Astrocyte (in vitro differentiated cells and primary cell): ENCODE results near the gene ARHGEF5. TPM values are rescaled to one million over a fixed set of nuclear protein-coding genes. Genes with fewer than 3 reads are reported as not detected.

Source experiments
- DNase-seq: peaks from one replicate; pipeline ENCODE4 v3.0.0-alpha.2; 2010; ENCODE audit warnings: low read depth
- FAIRE-seq: peaks from 2 replicates; lab custom pipeline; 2011; peaks lifted over from hg19 to GRCh38; lab: Jason Lieb, UNC
- H2AFZ ChIP-seq: 2 replicates; pipeline ENCODE4 v1.6.0; 2012; ENCODE audit warnings: low read depth, low read length, inconsistent platforms
- H3K27ac ChIP-seq: 2 replicates; pipeline ENCODE4 v1.5.1; 2011; ENCODE audit warnings: low read depth, low read length, inconsistent platforms
- H3K27me3 ChIP-seq: 2 replicates; pipeline ENCODE4 v1.6.0; 2011; ENCODE audit warnings: low read length, inconsistent platforms; ENCODE audit not compliant: insufficient read depth
- H3K36me3 ChIP-seq: 2 replicates; pipeline ENCODE4 v1.5.1; 2011; ENCODE audit warnings: low read length, inconsistent platforms; ENCODE audit not compliant: insufficient read depth
- H3K4me1 ChIP-seq: 2 replicates; pipeline ENCODE4 v1.5.1; 2011; ENCODE audit warnings: low read length, inconsistent platforms; ENCODE audit not compliant: insufficient read depth
- H3K4me2 ChIP-seq: 2 replicates; pipeline ENCODE4 v1.6.0; 2012; ENCODE audit warnings: low read length, inconsistent platforms
- H3K4me3 ChIP-seq: 2 replicates; pipeline ENCODE4 v1.5.1; 2011; ENCODE audit warnings: low read depth, mild to moderate bottlenecking, low read length, inconsistent platforms; ENCODE audit not compliant: insufficient read depth
- H3K79me2 ChIP-seq: 2 replicates; pipeline ENCODE4 v1.6.0; 2012; ENCODE audit warnings: mild to moderate bottlenecking, low read length, inconsistent platforms; ENCODE audit not compliant: insufficient read depth
- H3K9ac ChIP-seq: 2 replicates; pipeline ENCODE4 v1.6.0; 2012; ENCODE audit warnings: mild to moderate bottlenecking, low read length, inconsistent platforms
- H3K9me3 ChIP-seq: 2 replicates; pipeline ENCODE4 v1.5.1; 2012; ENCODE audit warnings: low read depth, mild to moderate bottlenecking, low read length, inconsistent platforms; ENCODE audit not compliant: insufficient read depth
- H4K20me1 ChIP-seq: 2 replicates; pipeline ENCODE4 v1.6.0; 2012; ENCODE audit warnings: low read length, inconsistent platforms; ENCODE audit not compliant: insufficient read depth
- H3K27ac Mint-ChIP-seq: one replicate; pipeline ENCODE4 v1.8.0; 2021; ENCODE audit warnings: mild to moderate bottlenecking, mixed read lengths; ENCODE audit not compliant: unreplicated experiment
- H3K27me3 Mint-ChIP-seq: one replicate; pipeline ENCODE4 v1.8.0; 2021; ENCODE audit warnings: low read depth, mixed read lengths; ENCODE audit not compliant: unreplicated experiment
- H3K36me3 Mint-ChIP-seq: one replicate; pipeline ENCODE4 v1.8.0; 2021; ENCODE audit warnings: low read depth, mixed read lengths; ENCODE audit not compliant: unreplicated experiment
- H3K4me1 Mint-ChIP-seq: one replicate; pipeline ENCODE4 v1.8.0; 2021; ENCODE audit warnings: low read depth, mixed read lengths; ENCODE audit not compliant: unreplicated experiment
- H3K4me3 Mint-ChIP-seq: one replicate; pipeline ENCODE4 v1.8.0; 2021; ENCODE audit warnings: mild to moderate bottlenecking, moderate library complexity, mixed read lengths; ENCODE audit not compliant: unreplicated experiment
- H3K9me3 Mint-ChIP-seq: one replicate; pipeline ENCODE4 v1.8.0; 2021; ENCODE audit warnings: mild to moderate bottlenecking, mixed read lengths; ENCODE audit not compliant: unreplicated experiment
- CTCF ChIP-seq: IDR thresholded peaks from 2 replicates; pipeline ENCODE4 v1.5.1; 2011; ENCODE audit warnings: low read depth, mild to moderate bottlenecking, inconsistent platforms, low read length, moderate library complexity; ENCODE audit not compliant: insufficient read depth
- EZH2 ChIP-seq: IDR thresholded peaks from 2 replicates; pipeline ENCODE4 v1.6.1; 2012; ENCODE audit warnings: mild to moderate bottlenecking, low read length, inconsistent platforms; ENCODE audit not compliant: insufficient read depth
- total RNA-seq: library from RNA; stranded (reverse); gene quantifications from 2 replicates; pipeline ENCODE4 v1.2.1, GENCODE V29; 2021

Gene ARHGEF5
- total RNA-seq, 1 donor from 2014 or later, result 9.3 TPM

GRCh38 chr7:144391823-144392255, 36.6 kb downstream of the ARHGEF5 start:
- Histone ChIP-seq H3K27me3 (no peaks in the 10 kb centered on the region), H4K20me1 (no peaks in the 10 kb centered on the region), H3K9me3 (no peaks in the 10 kb centered on the region), H3K36me3 (no peaks in the 10 kb centered on the region), H3K4me1 (peaks cover 8% of the 10 kb centered on the region), H3K4me2 (peak overlapping the region; percentile 75), H3K9ac (peak overlapping the region; percentile 61), H2AFZ (peak overlapping the region; percentile 80), H3K4me3 (peak overlapping the region; percentile 20), H3K79me2 (no peaks in the 10 kb centered on the region), H3K27ac (no peak overlapping the region)
- FAIRE-seq, result no peak
- H3K4me1 Mint-ChIP-seq, result peaks cover 20% of the 10 kb centered on the region
- TF ChIP-seq EZH2, result no peak
- TF ChIP-seq CTCF, result peak; percentile 71
- H3K9me3 Mint-ChIP-seq, result no peaks in the 10 kb centered on the region
- H3K4me3 Mint-ChIP-seq, result no peak overlapping the region
- peaks cover 4% of the 10 kb centered on the region for H3K27me3 Mint-ChIP-seq
- no peaks in the 10 kb centered on the region for H3K36me3 Mint-ChIP-seq
- H3K27ac Mint-ChIP-seq, result no peak overlapping the region
- DNase-seq, result peak; percentile 27

- DNase-seq (no peak), FAIRE-seq (no peak)
- Mint-ChIP-seq H3K4me1 (no peaks in the 10 kb centered on the region), H3K27me3 (peaks cover 32% of the 10 kb centered on the region), H3K27ac (no peak overlapping the region), H3K36me3 (no peaks in the 10 kb centered on the region), H3K9me3 (no peaks in the 10 kb centered on the region), H3K4me3 (no peak overlapping the region)
- H3K4me3 ChIP-seq, result no peak overlapping the region
- no peak for TF ChIP-seq CTCF
- TF ChIP-seq EZH2, result no peak
- H3K79me2 ChIP-seq, result no peaks in the 10 kb centered on the region
- no peaks in the 10 kb centered on the region for H3K4me1 ChIP-seq
- no peaks in the 10 kb centered on the region for H3K36me3 ChIP-seq
- H2AFZ ChIP-seq, result no peak overlapping the region
- H4K20me1 ChIP-seq, result no peaks in the 10 kb centered on the region
- H3K27me3 ChIP-seq, result peaks cover 2% of the 10 kb centered on the region
- H3K4me2 ChIP-seq, result no peak overlapping the region
- H3K9ac ChIP-seq, result no peak overlapping the region
- H3K9me3 ChIP-seq, result no peaks in the 10 kb centered on the region
- no peak overlapping the region for H3K27ac ChIP-seq
These were observed 41.9 kb downstream of the ARHGEF5 start for GRCh38 chr7:144397086-144397485.

GRCh38 chr7:144398291-144398690, 43.1 kb downstream of the ARHGEF5 start:
- H3K36me3 Mint-ChIP-seq, result no peaks in the 10 kb centered on the region
- no peak for FAIRE-seq
- Histone ChIP-seq H3K36me3 (no peaks in the 10 kb centered on the region), H3K27me3 (peaks cover 2% of the 10 kb centered on the region), H3K9ac (no peak overlapping the region), H3K9me3 (no peaks in the 10 kb centered on the region), H3K4me3 (no peak overlapping the region), H4K20me1 (no peaks in the 10 kb centered on the region), H3K4me1 (no peaks in the 10 kb centered on the region), H2AFZ (no peak overlapping the region), H3K27ac (no peak overlapping the region), H3K79me2 (no peaks in the 10 kb centered on the region), H3K4me2 (no peak overlapping the region)
- H3K27ac Mint-ChIP-seq, result no peak overlapping the region
- H3K27me3 Mint-ChIP-seq, result peaks cover 36% of the 10 kb centered on the region
- no peaks in the 10 kb centered on the region for H3K9me3 Mint-ChIP-seq
- TF ChIP-seq CTCF, result no peak
- TF ChIP-seq EZH2, result no peak
- H3K4me3 Mint-ChIP-seq, result no peak overlapping the region
- no peaks in the 10 kb centered on the region for H3K4me1 Mint-ChIP-seq
- DNase-seq, result no peak
